Mesenteric fat pad (tissue), 1 donor: ENCODE measurements around the gene RTF1. TPM values are rescaled to one million over a fixed set of nuclear protein-coding genes. Genes with fewer than 3 reads are reported as not detected.
"Not testable (repeated sequence)": the region's sequence is repeated elsewhere in the genome, so short reads cannot be mapped to it uniquely, and the experiment has no call there.

Source experiments
- DNase-seq: peaks from one replicate; pipeline ENCODE4 v3.0.0-alpha.2; 2020; ENCODE audit warnings: low spot score
- long read RNA-seq: library from polyadenylated mRNA; unstranded; transcript quantifications from one replicate; pipeline ENCODE4 v2.0.0, GENCODE V29; 2020
- total RNA-seq: library from RNA; stranded (reverse); fragmentation: NEBNext Ultra II Directional; extraction: Animal tissue kit (Norgen Biotek cat#: 25700); gene quantifications from one replicate; pipeline ENCODE4 v1.2.1, GENCODE V29; 2021
- donor health status: DM: yes; HTN: yes; CAD: no.

The RTF1 gene
- total RNA-seq = 26.8 TPM
- long read RNA-seq, full-length matches to known transcripts = 2 of 64 reads
- long read RNA-seq, partial matches to known transcripts = 37 of 64 reads
- long read RNA-seq, other reads (novel, unspliced or antisense) = 25 of 64 reads

- DNase-seq = peak; percentile 100
These were observed at the start of gene RTF1 for GRCh38 chr15:41416742-41417417. TSS of gene RTF1 (plus strand) at chr15:41417095. CDS start at chr15:41417116, 21 bp downstream.

DNA sequence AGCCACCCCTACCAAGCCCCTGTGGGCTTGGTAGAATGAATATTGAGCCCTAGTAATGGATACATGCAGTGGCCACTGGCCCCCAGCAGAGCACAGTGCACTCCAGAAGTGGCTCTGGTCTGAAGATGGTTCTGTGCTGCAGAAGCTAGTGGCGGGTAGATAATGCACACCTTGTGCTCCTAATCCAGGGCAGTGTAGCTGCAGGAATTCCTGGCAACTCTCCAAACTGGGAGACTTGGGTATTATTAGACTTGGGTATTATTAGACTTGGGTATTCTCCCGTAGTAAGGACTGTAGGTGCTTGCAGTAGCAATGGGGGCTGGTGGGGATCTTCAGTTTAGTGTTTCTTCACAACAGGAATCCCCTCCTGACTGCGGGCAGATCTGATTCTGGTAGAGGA is 49.5 kb upstream of the RTF1 start:
- no peak for DNase-seq

DNA sequence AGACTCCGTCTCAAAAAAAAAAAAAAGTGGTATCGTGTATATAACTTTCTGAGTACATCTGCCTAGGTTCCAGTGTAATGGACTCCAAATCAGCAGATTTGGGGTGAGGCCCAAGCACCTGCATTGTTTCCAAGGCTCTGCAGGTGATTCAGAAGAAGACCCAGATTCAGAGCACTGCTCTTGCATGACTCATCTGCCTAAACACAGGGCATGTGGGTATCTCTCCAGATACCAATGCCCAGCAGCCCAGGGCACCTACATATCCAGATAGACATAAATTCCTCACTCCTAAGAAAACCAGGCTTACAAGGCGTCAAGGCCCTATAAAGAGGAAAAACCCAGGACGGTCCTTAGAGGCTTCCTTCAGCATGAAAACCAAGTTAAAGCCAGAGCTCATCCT is 38.9 kb upstream of the RTF1 start:
- DNase-seq = no peak

GRCh38 chr15:41383974-41384749 is 32.7 kb upstream of the RTF1 start:
- DNase-seq = not testable (repeated sequence)

DNA sequence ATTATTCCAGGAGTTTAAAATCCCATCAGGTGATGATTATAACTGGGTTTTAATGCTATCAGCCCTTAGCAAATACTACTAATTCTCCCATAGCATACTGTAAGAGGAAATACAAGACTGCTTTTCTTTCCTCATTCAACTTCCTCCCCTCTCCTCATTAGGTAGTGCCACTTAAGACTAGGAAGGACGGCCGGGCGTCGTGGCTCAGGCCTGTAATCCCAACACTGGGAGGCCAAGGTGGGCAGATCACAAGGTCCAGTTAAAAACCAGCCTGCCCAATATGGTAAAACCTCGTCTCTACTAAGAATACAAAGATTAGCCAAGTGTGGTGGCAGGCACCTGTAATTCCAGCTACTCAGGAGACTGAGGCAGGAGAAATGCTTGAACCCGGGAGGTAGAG is 29.2 kb upstream of the RTF1 start:
- no peak for DNase-seq

- no peak for DNase-seq
These were observed 24.2 kb upstream of the RTF1 start for GRCh38 chr15:41392659-41393058.

DNA sequence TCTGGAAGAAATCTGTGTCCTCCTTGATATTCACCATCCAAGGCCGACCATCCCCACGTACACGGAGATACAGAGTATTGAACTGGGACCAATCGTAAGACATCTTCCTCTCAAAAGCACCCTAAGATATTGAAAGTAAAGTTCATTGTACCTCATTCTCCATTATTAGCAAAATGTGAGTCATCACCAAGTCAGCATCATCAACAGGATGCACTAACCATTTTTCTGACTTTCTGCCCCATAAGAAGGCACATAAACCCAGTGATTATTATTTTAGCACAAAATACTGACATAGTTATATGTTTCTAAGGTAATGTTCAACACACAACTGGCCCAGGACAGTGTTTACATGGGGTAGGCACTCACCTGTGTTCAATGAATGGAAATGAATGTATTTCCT is 22.0 kb upstream of the RTF1 start:
- no peak for DNase-seq

- DNase-seq = no peak
These were observed 20.8 kb upstream of the RTF1 start for GRCh38 chr15:41396111-41396510.

DNA sequence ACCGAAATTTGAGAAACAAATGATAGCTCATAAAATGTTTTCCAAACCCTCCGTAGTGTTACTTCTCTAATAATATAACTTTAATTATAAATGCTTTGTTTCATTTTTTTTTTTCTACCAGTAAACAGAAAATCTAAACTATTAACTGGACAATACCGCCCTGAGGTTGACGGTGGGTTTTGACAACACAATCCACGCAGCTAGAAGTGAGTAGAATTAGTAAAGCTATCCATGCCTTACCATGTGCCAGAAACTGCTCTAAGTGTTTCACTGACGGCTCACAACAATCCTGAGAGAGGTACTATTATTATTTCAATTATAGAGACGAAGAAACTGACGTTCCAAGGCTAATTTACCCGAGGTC is 15.0 kb upstream of the RTF1 start:
- no peak for DNase-seq

DNA sequence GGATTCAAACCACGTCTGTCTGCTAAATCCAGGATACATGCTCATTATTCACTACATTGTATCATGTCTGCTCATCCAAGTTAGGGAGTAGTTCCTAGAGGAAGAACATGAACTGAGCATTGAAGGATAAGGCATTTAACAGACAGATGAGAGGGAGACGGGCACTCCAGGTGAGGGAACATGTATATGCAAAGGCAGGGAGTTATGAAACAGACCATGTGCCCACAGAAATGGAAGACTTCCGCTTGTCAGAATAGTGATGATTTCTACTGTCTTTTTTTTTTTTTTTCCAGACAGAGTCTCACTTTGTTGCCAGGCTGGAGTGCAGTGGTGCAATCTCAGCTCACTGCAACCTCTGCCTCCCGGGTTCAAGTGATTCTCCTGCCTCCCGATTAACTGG is 9.6 kb upstream of the RTF1 start:
- no peak for DNase-seq

GRCh38 chr15:41408234-41408641 is 8.7 kb upstream of the RTF1 start:
- DNase-seq = no peak

DNA sequence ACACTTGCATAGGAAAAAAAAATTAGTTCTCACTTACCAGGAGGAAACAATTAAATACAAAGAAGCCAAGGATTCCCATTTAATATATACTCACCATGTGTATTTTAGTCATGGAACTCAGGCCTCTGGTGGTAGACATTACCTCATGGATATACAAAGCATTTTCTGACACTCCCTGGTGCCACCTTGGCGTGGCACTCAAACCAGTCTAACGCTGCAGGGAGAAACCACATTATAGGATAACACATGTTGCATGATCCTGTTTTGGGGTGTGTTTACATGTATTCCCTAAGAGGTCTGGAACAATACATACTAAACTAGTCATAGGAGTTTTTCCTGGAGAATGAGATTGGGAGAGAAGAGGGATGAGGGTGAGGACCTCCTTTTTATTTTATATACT is 5.9 kb upstream of the RTF1 start:
- DNase-seq = no peak

DNA sequence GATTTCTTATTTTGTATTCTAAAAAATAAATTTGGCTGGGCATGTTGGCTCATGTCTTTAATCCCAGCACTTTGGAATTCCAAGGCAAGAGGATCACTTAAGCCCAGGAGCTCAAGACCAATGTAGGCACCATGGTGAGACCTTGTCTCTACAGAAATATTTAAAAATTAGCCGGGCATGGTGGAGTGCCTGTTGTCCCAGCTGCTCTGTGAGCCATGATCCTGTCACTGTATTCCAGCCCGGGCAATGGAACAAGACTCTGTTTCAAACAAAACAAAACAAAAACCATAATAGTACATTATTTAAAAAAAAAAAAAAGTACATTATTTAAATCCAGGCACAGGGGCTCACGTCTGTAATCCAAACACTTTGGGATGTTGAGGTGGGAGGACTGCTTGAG is 5.5 kb upstream of the RTF1 start:
- DNase-seq = no peak

- no peak for DNase-seq
These were observed 660 bp upstream of the RTF1 start for GRCh38 chr15:41416128-41416741.

- DNase-seq = no peak
These were observed 712 bp downstream of the RTF1 start for GRCh38 chr15:41417418-41418195.

- peak; percentile 45 for DNase-seq
These were observed 7.2 kb downstream of the RTF1 start for GRCh38 chr15:41423979-41424659.

DNA sequence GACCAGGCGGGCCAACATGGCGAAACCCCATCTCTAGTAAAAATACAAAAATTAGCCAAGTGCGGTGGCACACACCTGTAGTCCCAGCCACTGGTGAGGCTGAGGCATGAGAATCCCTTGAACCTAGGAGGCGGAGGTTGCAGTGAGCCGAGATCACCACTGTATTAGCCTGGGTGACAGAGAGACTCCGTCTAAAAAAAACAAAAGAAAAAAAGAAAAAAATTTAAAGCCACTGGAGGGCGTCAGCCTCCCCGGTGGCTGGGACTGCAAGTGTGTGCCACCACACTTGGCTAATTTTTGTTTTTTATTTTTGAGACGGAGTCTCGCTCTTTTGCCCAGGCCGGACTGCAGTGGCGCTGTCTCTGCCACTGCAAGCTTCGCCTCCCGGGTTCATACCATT is 7.9 kb downstream of the RTF1 start:
- DNase-seq = no peak

- not testable (repeated sequence) for DNase-seq
These were observed 9.0 kb downstream of the RTF1 start for GRCh38 chr15:41425907-41426306.

GRCh38 chr15:41429003-41429890 is 12.4 kb downstream of the RTF1 start:
- peak; percentile 26 for DNase-seq
